Activated T-helper 1 cell treated with anti-CD3 and anti-CD28 coated beads, Interleukin-12 subunit alpha, Interleukin-12 subunit beta, Interleukin-2, Interleukin-4 antibody, amounts not matched to agents 30 ng/mL and 10 ng/mL and 1 ng/mL, durations not matched to agents 14 hours and 24 hours and 36 hours (primary cell): ENCODE results near the gene GZMM. TPM values are rescaled to one million over a fixed set of nuclear protein-coding genes. Genes with fewer than 3 reads are reported as not detected.

Experiments used
- total RNA-seq: library from RNA; stranded (reverse); gene quantifications from 2 replicates; pipeline ENCODE4 v1.2.3, GENCODE V29; 2022

The GZMM gene
- total RNA-seq, 1 donor from 2014 or later, result 55.6 TPM

Other genes with a start within 250 kb of the GZMM start
- 32.0 and 34.2 TPM in 2 replicates for gene MIER2, start 199.3 kb upstream of the GZMM start, total RNA-seq
- gene C2CD4C, start 134.9 kb upstream of the GZMM start, total RNA-seq, result 0.08 and 0.15 TPM in 2 replicates
- not detected in 2 replicates for gene SHC2, start 83.0 kb upstream of the GZMM start, total RNA-seq
- gene MADCAM1, start 47.6 kb upstream of the GZMM start, total RNA-seq, result 0.18 and 0.27 TPM in 2 replicates
- 17.6 and 18.2 TPM in 2 replicates for gene TPGS1, start 36.6 kb upstream of the GZMM start, total RNA-seq
- gene CDC34, start 12.3 kb upstream of the GZMM start, total RNA-seq, result 56.6 and 58.2 TPM in 2 replicates
- gene BSG, start 28.5 kb downstream of the GZMM start, total RNA-seq, result 307 and 308 TPM in 2 replicates
- 1.1 and 1.2 TPM in 2 replicates for gene HCN2, start 45.8 kb downstream of the GZMM start, total RNA-seq
- gene POLRMT, start 89.5 kb downstream of the GZMM start, total RNA-seq, result 103 and 104 TPM in 2 replicates
- gene FGF22, start 95.8 kb downstream of the GZMM start, total RNA-seq, result not detected in 2 replicates
- 107 and 110 TPM in 2 replicates for gene RNF126, start 119.2 kb downstream of the GZMM start, total RNA-seq
- gene FSTL3, start 132.3 kb downstream of the GZMM start, total RNA-seq, result 5.5 and 5.6 TPM in 2 replicates
- not detected in 2 replicates for gene PRSS57, start 151.4 kb downstream of the GZMM start, total RNA-seq
- 0.18 TPM in 1 of 2 replicates, not detected in the other for gene PALM, start 164.9 kb downstream of the GZMM start, total RNA-seq
- not detected in 2 replicates for gene MISP, start 207.1 kb downstream of the GZMM start, total RNA-seq